ENCODE data around the gene LOXL3.

The LOXL3 gene

GRCh38 chr2:74551530-74551929 is 2.2 kb downstream of the LOXL3 start:
- Mint-ChIP-seq H3K27ac (no peak overlapping the region), H3K27me3 (ENCODE audit: low read depth) (peaks cover 14% of the 10 kb centered on the region), H3K36me3 (ENCODE audit: low read depth) (peaks cover 2% of the 10 kb centered on the region), H3K4me1 (ENCODE audit: low read depth) (peaks cover 27% of the 10 kb centered on the region), H3K4me3 (no peak overlapping the region), H3K9me3 (no peaks in the 10 kb centered on the region)
- DNase-seq (ENCODE audit: low spot score), result no peak

DNA sequence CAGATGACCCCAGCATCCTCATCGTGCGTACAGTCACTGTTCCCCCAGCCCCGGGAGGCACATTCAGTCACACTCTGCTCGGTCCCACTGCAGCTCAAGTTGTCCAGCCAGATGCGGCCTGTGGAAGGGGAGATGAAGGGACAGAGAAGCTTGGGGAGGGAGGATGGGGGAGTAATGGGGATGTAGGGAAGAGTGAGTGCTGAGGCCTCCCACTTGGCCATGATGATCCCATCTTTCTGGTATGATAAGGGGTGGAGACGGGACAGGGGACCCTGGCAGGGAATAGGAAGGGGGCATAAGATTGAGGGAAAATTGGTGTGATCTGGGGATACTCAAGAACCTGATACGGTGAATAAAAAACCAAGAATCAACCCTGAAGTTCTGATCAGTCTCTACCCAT is 3.5 kb downstream of the LOXL3 start:
- peaks cover 18% of the 10 kb centered on the region for H3K27me3 Mint-ChIP-seq (ENCODE audit: low read depth)
- H3K36me3 Mint-ChIP-seq (ENCODE audit: low read depth), result no peaks in the 10 kb centered on the region
- peak overlapping the region; percentile 33 for H3K4me3 Mint-ChIP-seq
- H3K27ac Mint-ChIP-seq, result no peak overlapping the region
- H3K4me1 Mint-ChIP-seq (ENCODE audit: low read depth), result peaks cover 26% of the 10 kb centered on the region
- no peak for DNase-seq (ENCODE audit: low spot score)
- no peaks in the 10 kb centered on the region for H3K9me3 Mint-ChIP-seq

DNA sequence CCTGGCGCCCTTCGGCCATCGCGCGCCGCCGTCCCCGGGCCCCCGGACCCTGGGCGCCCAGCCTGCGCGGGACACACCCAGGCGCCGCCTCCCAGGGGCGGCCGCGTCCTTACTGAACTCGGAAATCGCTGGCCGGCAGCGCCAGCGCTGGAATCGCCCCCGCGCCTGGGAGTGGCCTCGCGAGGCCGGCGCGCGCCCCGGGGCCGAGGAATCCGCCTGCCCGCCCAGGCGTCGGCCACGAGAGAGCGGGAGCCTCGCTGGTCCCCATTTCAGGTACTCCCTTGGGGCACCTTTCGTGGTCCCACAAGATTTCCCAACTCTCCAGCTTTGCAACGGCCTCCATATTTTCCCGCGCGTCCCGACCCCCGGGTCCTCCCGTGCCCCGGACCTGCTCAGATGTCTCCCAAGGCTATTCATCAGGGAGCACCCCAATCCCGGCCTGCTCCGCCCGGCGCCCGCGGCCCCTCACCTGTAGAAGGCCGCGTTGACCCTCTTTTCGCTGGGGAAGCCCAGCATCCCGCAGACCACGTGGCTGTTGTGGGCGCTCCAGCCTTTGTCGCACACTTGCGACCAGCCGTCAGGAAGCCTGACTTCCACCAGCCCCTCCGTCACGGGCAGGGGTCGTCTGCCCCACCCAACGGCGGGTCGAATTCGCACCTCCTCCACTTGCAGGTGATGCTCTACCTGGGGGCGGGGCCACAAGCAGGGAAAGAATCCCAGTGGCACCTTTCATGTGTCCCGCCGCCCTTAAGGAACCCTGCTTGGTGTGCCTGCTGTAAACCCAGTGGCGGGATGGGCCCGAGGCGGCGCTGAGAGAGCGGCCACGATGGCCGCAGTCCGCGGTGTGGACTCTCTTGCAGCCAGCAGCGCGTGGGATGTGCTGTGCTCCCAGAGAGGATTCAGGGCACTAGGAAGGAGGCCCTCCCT is 4.6 kb downstream of the LOXL3 start:
- Mint-ChIP-seq H3K4me3 (peak overlapping the region; percentile 71), H3K36me3 (ENCODE audit: low read depth) (no peaks in the 10 kb centered on the region), H3K9me3 (no peaks in the 10 kb centered on the region), H3K27me3 (ENCODE audit: low read depth) (peaks cover 21% of the 10 kb centered on the region), H3K27ac (no peak overlapping the region), H3K4me1 (ENCODE audit: low read depth) (peaks cover 26% of the 10 kb centered on the region)
- peak; percentile 69 for DNase-seq (ENCODE audit: low spot score)

GRCh38 chr2:74548285-74548899 is 5.3 kb downstream of the LOXL3 start:
- no peak for DNase-seq (ENCODE audit: low spot score)
- peak overlapping the region; percentile 12 for H3K27ac Mint-ChIP-seq
- H3K36me3 Mint-ChIP-seq (ENCODE audit: low read depth), result no peaks in the 10 kb centered on the region
- H3K27me3 Mint-ChIP-seq (ENCODE audit: low read depth), result peaks cover 21% of the 10 kb centered on the region
- peaks cover 25% of the 10 kb centered on the region for H3K4me1 Mint-ChIP-seq (ENCODE audit: low read depth)
- no peaks in the 10 kb centered on the region for H3K9me3 Mint-ChIP-seq
- peak overlapping the region; percentile 80 for H3K4me3 Mint-ChIP-seq

- no peak overlapping the region for H3K4me3 Mint-ChIP-seq
- no peaks in the 10 kb centered on the region for H3K36me3 Mint-ChIP-seq (ENCODE audit: low read depth)
- H3K27me3 Mint-ChIP-seq (ENCODE audit: low read depth), result peaks cover 25% of the 10 kb centered on the region
- no peak overlapping the region for H3K27ac Mint-ChIP-seq
- no peak for DNase-seq (ENCODE audit: low spot score)
- H3K4me1 Mint-ChIP-seq (ENCODE audit: low read depth), result peaks cover 12% of the 10 kb centered on the region
- H3K9me3 Mint-ChIP-seq, result no peaks in the 10 kb centered on the region
Measured at GRCh38 chr2:74546004-74546403, 7.7 kb downstream of the LOXL3 start.

GRCh38 chr2:74544634-74545033 is 9.1 kb downstream of the LOXL3 start:
- Mint-ChIP-seq H3K9me3 (no peaks in the 10 kb centered on the region), H3K27me3 (ENCODE audit: low read depth) (peaks cover 26% of the 10 kb centered on the region), H3K36me3 (ENCODE audit: low read depth) (no peaks in the 10 kb centered on the region), H3K4me1 (ENCODE audit: low read depth) (peaks cover 9% of the 10 kb centered on the region), H3K4me3 (no peak overlapping the region), H3K27ac (no peak overlapping the region)
- no peak for DNase-seq (ENCODE audit: low spot score)

GRCh38 chr2:74542978-74543377 is 10.8 kb downstream of the LOXL3 start:
- no peaks in the 10 kb centered on the region for H3K9me3 Mint-ChIP-seq
- H3K4me3 Mint-ChIP-seq, result no peak overlapping the region

GRCh38 chr2:74540291-74540690 is 13.5 kb downstream of the LOXL3 start:
- peaks cover 5% of the 10 kb centered on the region for H3K4me1 Mint-ChIP-seq (ENCODE audit: low read depth)
- no peak overlapping the region for H3K27ac Mint-ChIP-seq
- H3K4me3 Mint-ChIP-seq, result no peak overlapping the region
- peaks cover 19% of the 10 kb centered on the region for H3K27me3 Mint-ChIP-seq (ENCODE audit: low read depth)
- no peaks in the 10 kb centered on the region for H3K36me3 Mint-ChIP-seq (ENCODE audit: low read depth)
- DNase-seq (ENCODE audit: low spot score), result no peak
- H3K9me3 Mint-ChIP-seq, result no peaks in the 10 kb centered on the region

More at GRCh38 chr2:74542978-74543377, 10.8 kb downstream of the LOXL3 start:
- Mint-ChIP-seq H3K4me1 (ENCODE audit: low read depth) (peaks cover 9% of the 10 kb centered on the region), H3K36me3 (ENCODE audit: low read depth) (no peaks in the 10 kb centered on the region), H3K27ac (no peak overlapping the region), H3K27me3 (ENCODE audit: low read depth) (peaks cover 25% of the 10 kb centered on the region)
- no peak for DNase-seq (ENCODE audit: low spot score)

DNA sequence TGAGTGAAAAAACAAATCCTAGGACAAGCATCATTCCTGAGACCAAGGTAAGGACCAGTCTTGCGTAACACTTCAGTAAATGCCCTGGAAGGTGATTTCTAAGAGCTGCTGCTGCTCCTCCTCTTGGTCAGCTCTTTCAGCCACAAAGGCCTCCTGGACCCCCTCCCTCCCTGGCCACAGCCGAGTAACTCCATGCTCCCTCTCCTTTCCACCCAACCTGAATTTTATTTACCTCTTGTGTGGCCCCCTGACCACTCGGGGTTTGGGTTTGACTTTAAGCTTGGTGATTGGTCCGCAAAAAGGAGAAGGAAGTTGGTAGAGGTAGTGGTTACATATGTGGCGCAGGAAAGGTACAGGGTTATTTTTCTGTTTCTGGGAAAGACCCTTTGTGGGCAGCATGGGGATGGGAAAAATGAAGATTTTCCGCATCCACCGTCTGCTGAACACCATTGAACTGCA is 14.8 kb downstream of the LOXL3 start:
- no peak overlapping the region for H3K27ac Mint-ChIP-seq
- DNase-seq (ENCODE audit: low spot score), result no peak
- H3K9me3 Mint-ChIP-seq, result no peaks in the 10 kb centered on the region
- H3K4me3 Mint-ChIP-seq, result no peak overlapping the region
- H3K27me3 Mint-ChIP-seq (ENCODE audit: low read depth), result peaks cover 16% of the 10 kb centered on the region
- H3K36me3 Mint-ChIP-seq (ENCODE audit: low read depth), result peaks cover under 1% of the 10 kb centered on the region
- peaks cover 5% of the 10 kb centered on the region for H3K4me1 Mint-ChIP-seq (ENCODE audit: low read depth)

GRCh38 chr2:74537140-74537539 is 16.6 kb downstream of the LOXL3 start:
- Mint-ChIP-seq H3K9me3 (no peaks in the 10 kb centered on the region), H3K4me3 (no peak overlapping the region), H3K27me3 (ENCODE audit: low read depth) (peaks cover 13% of the 10 kb centered on the region), H3K27ac (no peak overlapping the region), H3K36me3 (ENCODE audit: low read depth) (peaks cover 9% of the 10 kb centered on the region), H3K4me1 (ENCODE audit: low read depth) (peaks cover 8% of the 10 kb centered on the region)
- no peak for DNase-seq (ENCODE audit: low spot score)

- Mint-ChIP-seq H3K27ac (no peak overlapping the region), H3K9me3 (no peaks in the 10 kb centered on the region), H3K4me1 (ENCODE audit: low read depth) (peaks cover 15% of the 10 kb centered on the region), H3K4me3 (no peak overlapping the region), H3K36me3 (ENCODE audit: low read depth) (peaks cover 15% of the 10 kb centered on the region), H3K27me3 (ENCODE audit: low read depth) (peaks cover 12% of the 10 kb centered on the region)
- DNase-seq (ENCODE audit: low spot score), result no peak
Measured at GRCh38 chr2:74536166-74536950, 17.4 kb downstream of the LOXL3 start.

- H3K4me1 Mint-ChIP-seq (ENCODE audit: low read depth), result peaks cover 23% of the 10 kb centered on the region
- H3K27ac Mint-ChIP-seq, result no peak overlapping the region
- H3K4me3 Mint-ChIP-seq, result no peak overlapping the region
- DNase-seq (ENCODE audit: low spot score), result no peak
- peaks cover 22% of the 10 kb centered on the region for H3K36me3 Mint-ChIP-seq (ENCODE audit: low read depth)
- H3K9me3 Mint-ChIP-seq, result no peaks in the 10 kb centered on the region
- H3K27me3 Mint-ChIP-seq (ENCODE audit: low read depth), result peaks cover 10% of the 10 kb centered on the region
Measured at GRCh38 chr2:74535440-74535965, 18.2 kb downstream of the LOXL3 start.

DNA sequence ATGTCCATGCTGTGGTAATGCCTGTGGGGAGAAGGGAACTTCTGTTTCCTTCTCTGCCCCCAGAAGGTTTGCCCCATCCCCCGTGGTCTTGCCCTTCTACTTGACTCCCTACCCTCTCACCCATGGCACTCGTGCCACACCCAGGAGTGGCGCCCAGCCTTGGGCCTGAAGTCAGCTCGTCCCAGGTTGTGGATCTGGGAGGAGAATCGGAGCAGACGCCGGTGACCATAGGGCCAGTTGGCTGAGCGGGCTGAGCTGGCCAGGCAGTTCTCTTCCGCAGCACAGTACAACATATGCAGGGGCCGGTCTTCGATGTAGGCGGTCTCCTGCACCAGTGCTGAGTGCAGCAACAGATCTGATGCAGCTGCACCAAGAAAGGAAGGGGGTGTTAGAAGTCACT is 19.3 kb downstream of the LOXL3 start:
- DNase-seq (ENCODE audit: low spot score), result no peak
- Mint-ChIP-seq H3K27me3 (ENCODE audit: low read depth) (peaks cover 10% of the 10 kb centered on the region), H3K36me3 (ENCODE audit: low read depth) (peaks cover 22% of the 10 kb centered on the region), H3K4me3 (no peak overlapping the region), H3K27ac (no peak overlapping the region), H3K4me1 (ENCODE audit: low read depth) (peaks cover 24% of the 10 kb centered on the region), H3K9me3 (no peaks in the 10 kb centered on the region)
